Measurements from ENCODE around the gene PTPRQ. TPM values are rescaled to one million over a fixed set of nuclear protein-coding genes. Genes with fewer than 3 reads are reported as not detected.

The PTPRQ gene
- total and polyA plus RNA-seq, 10 donors: under 0.01 to 0.09 (median 0.03) TPM; not detected in 7

DNA sequence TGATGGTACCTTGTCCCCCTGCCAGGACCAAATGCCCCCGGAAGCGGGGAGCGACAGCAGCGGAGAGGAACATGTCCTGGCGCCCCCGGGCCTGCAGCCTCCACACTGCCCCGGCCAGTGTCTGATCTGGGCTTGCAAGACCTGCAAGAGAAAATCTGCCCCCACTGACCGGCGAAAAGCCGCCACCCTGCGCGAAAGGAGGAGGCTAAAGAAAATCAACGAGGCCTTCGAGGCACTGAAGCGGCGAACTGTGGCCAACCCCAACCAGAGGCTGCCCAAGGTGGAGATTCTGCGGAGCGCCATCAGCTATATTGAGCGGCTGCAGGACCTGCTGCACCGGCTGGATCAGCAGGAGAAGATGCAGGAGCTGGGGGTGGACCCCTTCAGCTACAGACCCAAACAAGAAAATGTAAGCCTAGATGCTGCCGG is 263.8 kb downstream of the PTPRQ start:
- Histone ChIP-seq H3K9me3 (no peaks in the 10 kb centered on the region), H3K4me1 (peaks cover 0 to 8% (median 7%) of the 10 kb centered on the region in 6 donors), H3K36me3 (no peaks in the 10 kb centered on the region), H3K4me3 (no peak overlapping the region), H3K27ac (no peak overlapping the region), H3K27me3 (replicated peaks in 1 of 7) (peaks cover 0 to 55% (median 19%) of the 10 kb centered on the region in 7 donors)
- TF ChIP-seq POLR2A (IDR thresholded peaks at IDR 0.05) (no peak), POLR2AphosphoS5 (IDR thresholded peaks at IDR 0.05) (no peak)
- TF ChIP-seq, protein P1, sequence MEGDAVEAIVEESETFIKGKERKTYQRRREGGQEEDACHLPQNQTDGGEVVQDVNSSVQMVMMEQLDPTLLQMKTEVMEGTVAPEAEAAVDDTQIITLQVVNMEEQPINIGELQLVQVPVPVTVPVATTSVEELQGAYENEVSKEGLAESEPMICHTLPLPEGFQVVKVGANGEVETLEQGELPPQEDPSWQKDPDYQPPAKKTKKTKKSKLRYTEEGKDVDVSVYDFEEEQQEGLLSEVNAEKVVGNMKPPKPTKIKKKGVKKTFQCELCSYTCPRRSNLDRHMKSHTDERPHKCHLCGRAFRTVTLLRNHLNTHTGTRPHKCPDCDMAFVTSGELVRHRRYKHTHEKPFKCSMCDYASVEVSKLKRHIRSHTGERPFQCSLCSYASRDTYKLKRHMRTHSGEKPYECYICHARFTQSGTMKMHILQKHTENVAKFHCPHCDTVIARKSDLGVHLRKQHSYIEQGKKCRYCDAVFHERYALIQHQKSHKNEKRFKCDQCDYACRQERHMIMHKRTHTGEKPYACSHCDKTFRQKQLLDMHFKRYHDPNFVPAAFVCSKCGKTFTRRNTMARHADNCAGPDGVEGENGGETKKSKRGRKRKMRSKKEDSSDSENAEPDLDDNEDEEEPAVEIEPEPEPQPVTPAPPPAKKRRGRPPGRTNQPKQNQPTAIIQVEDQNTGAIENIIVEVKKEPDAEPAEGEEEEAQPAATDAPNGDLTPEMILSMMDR (IDR thresholded peaks at IDR 0.05 in 8 of 11, conservative IDR thresholded peaks at IDR 0.05 in 3 of 11): no peak
- intact Hi-C loops (cut with DNase I; ENCODE audit: low total_unique reads): no loop called here
- no peak for DNase-seq
- 22 to 44% (median 26%) methylated on average over 12 to 21 of the region's 21 CpGs for WGBS, 5 donors

- H3K36me3 ChIP-seq: no peaks in the 10 kb centered on the region
- 3 to 9% (median 5%) methylated on average over 39 to 50 of the region's 50 CpGs for WGBS, 5 donors
- intact Hi-C loops (cut with DNase I; ENCODE audit: low total_unique reads): no loop called here
- no peak overlapping the region for H3K27ac ChIP-seq
- H3K4me3 ChIP-seq: peak overlapping the region in 1 of 8 donors; percentile 37
- no peak for DNase-seq
- H3K9me3 ChIP-seq: no peaks in the 10 kb centered on the region
- TF ChIP-seq POLR2A (IDR thresholded peaks at IDR 0.05): no peak
- TF ChIP-seq, protein P1 (IDR thresholded peaks at IDR 0.05 in 8 of 11, conservative IDR thresholded peaks at IDR 0.05 in 3 of 11): no peak
- H3K4me1 ChIP-seq: peaks cover 0 to 8% (median 7%) of the 10 kb centered on the region in 6 donors
- peaks cover 0 to 60% (median 19%) of the 10 kb centered on the region in 7 donors for H3K27me3 ChIP-seq (replicated peaks in 1 of 7)
Measured at GRCh38 chr12:80708259-80708974, 264.4 kb downstream of the PTPRQ start.

- Histone ChIP-seq H3K27ac (no peak overlapping the region), H3K27me3 (replicated peaks in 1 of 7) (peaks cover 0 to 65% (median 19%) of the 10 kb centered on the region in 7 donors), H3K36me3 (no peaks in the 10 kb centered on the region), H3K4me3 (peak overlapping the region in 1 of 8 donors; percentile 37), H3K4me1 (peaks cover 0 to 8% (median 7%) of the 10 kb centered on the region in 6 donors), H3K9me3 (no peaks in the 10 kb centered on the region)
- 19 to 36% (median 29%) methylated on average over 10 of the region's 10 CpGs for WGBS, 5 donors
- no peak for DNase-seq
- intact Hi-C loops (cut with DNase I; ENCODE audit: low total_unique reads): no loop called here
- TF ChIP-seq, protein P1 (IDR thresholded peaks at IDR 0.05 in 8 of 11, conservative IDR thresholded peaks at IDR 0.05 in 3 of 11): no peak
Measured at GRCh38 chr12:80708975-80709328, 264.9 kb downstream of the PTPRQ start.

DNA sequence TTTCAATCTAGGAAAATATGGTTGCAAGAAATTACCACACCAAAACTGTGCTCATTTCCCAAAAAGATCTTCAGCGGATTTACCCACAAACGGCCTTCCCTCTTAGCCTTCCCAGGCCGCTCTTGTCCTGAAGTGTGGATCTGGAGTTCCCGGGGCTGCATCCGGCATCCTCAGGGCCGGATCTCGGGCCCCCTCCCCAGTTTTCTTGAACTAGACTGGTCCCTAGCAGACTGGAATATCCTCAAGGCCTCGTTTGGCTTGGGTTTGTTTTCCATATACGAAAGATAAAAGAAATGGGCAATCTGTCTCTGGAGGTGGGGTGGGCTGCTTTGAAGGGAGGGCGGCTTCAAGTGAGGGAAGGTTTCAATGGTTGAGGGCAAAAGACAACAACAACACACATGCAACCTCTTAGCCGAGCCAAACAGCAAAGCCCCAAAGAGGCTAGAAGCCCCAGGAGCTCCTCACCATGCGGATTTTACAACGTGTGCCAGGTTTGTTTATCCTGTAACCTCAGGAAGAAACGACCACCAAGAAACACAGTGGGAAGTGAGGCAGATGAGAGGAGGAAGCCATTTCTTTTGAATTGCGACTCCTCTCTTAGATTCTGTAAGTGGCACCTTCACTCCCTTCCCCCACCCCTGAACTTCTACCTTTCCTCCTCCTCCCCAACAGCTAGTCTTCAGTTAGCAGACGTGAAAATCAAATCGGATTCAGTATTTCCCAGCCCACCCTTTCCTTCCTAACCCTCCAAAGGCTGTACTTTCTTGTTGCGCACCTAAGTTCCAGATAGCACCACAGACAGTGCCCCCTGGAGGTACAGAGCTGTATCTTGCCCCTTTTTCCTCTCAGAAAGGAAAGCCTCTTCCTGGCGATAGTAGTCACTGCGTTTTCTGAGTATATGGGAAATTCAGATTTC is 266.0 kb downstream of the PTPRQ start:
- 46 to 62% (median 58%) methylated on average over 20 of the region's 20 CpGs for WGBS, 5 donors
- Histone ChIP-seq H3K4me1 (peaks cover 0 to 8% (median 7%) of the 10 kb centered on the region in 6 donors), H3K9me3 (no peaks in the 10 kb centered on the region), H3K36me3 (no peaks in the 10 kb centered on the region), H3K27ac (no peak overlapping the region), H3K27me3 (replicated peaks in 1 of 7) (peaks cover 0 to 76% (median 19%) of the 10 kb centered on the region in 7 donors), H3K4me3 (no peak overlapping the region)
- DNase-seq: no peak
- TF ChIP-seq POLR2A (IDR thresholded peaks at IDR 0.05) (no peak), POLR2AphosphoS5 (IDR thresholded peaks at IDR 0.05) (no peak)
- TF ChIP-seq, protein P1 (IDR thresholded peaks at IDR 0.05 in 8 of 11, conservative IDR thresholded peaks at IDR 0.05 in 3 of 11): no peak
- intact Hi-C loops (cut with DNase I; ENCODE audit: low total_unique reads): no loop called here

Measured in spleen (tissue), 11 donors.